PC-9 (cell line): ENCODE data around the gene ITGBL1. TPM values are rescaled to one million over a fixed set of nuclear protein-coding genes. Genes with fewer than 3 reads are reported as not detected.

Experiments
- BruUV-seq: library from RNA; stranded (reverse); fragments of 400-500 nt; replicated peaks from 2 replicates; lab custom pipeline; 2021; lab: Mats Ljungman, UMichigan
- CTCF ChIA-PET: fragments of 300-600 bp; sonication (Branson Sonifier 250); formaldehyde crosslinking; loops from one replicate; lab custom pipeline; 2022; ENCODE audit warnings: antibody characterized with exemption; lab: Charles Lee
- POLR2A ChIA-PET: fragments of 300-600 bp; sonication (Branson Sonifier 250); formaldehyde crosslinking; loops from one replicate; lab custom pipeline; 2022; ENCODE audit warnings: antibody characterized with exemption; ENCODE audit not compliant: unreplicated experiment; lab: Charles Lee
- DNase-seq, 2 experiments: peaks; one replicate each; pipeline versions ENCODE4 v3.0.0 to v3.0.0-alpha.2; 2015 to 2022; ENCODE audit warnings: mixed read lengths in 1 of 2
- H2AFZ ChIP-seq: fragments of 200-600 bp; sonication (generic); 2 replicates; pipeline ENCODE4 v1.8.1; 2017; ENCODE audit warnings: antibody characterized with exemption
- H3F3A ChIP-seq: fragments of 200-600 bp; sonication (generic); 2 replicates; pipeline ENCODE4 v1.8.1; 2017; ENCODE audit warnings: antibody characterized with exemption, mild to moderate bottlenecking, low read depth; ENCODE audit not compliant: insufficient read depth
- H3K27ac ChIP-seq: fragments of 200-600 bp; sonication (generic); 2 replicates; pipeline ENCODE4 v1.6.1; 2016; ENCODE audit warnings: mixed run types
- H3K27me3 ChIP-seq: fragments of 200-600 bp; sonication (generic); 2 replicates; pipeline ENCODE4 v1.6.1; 2016; ENCODE audit warnings: low read depth, mixed run types; ENCODE audit not compliant: insufficient read depth
- H3K36me3 ChIP-seq: fragments of 200-600 bp; sonication (generic); 2 replicates; pipeline ENCODE4 v1.6.1; 2016; ENCODE audit warnings: low read depth, mixed run types
- H3K4me1 ChIP-seq: fragments of 200-600 bp; sonication (generic); replicated peaks from 2 replicates; pipeline ENCODE4 v1.6.1; 2016; ENCODE audit warnings: mixed run types; ENCODE audit not compliant: insufficient read depth
- H3K4me2 ChIP-seq: fragments of 200-600 bp; sonication (generic); 2 replicates; pipeline ENCODE4 v1.6.1; 2017; ENCODE audit warnings: mixed run types
- H3K4me3 ChIP-seq: fragments of 200-600 bp; sonication (generic); 2 replicates; pipeline ENCODE4 v1.6.1; 2016; ENCODE audit warnings: mixed run types
- H3K79me2 ChIP-seq: fragments of 200-600 bp; sonication (generic); 2 replicates; pipeline ENCODE4 v1.6.1; 2017; ENCODE audit warnings: low read depth, mixed run types
- H3K9me2 ChIP-seq: fragments of 200-600 bp; sonication (generic); 2 replicates; pipeline ENCODE4 v1.8.1; 2017; ENCODE audit warnings: mild to moderate bottlenecking; ENCODE audit not compliant: insufficient read depth
- H3K9me3 ChIP-seq: fragments of 200-600 bp; sonication (generic); 2 replicates; pipeline ENCODE4 v1.8.1; 2016; ENCODE audit warnings: low read depth; ENCODE audit not compliant: insufficient read depth
- H4K20me1 ChIP-seq: fragments of 200-600 bp; sonication (generic); 2 replicates; pipeline ENCODE4 v1.8.1; 2017; ENCODE audit not compliant: insufficient read depth
- CTCF ChIP-seq: fragments of 200-600 bp; sonication (generic); conservative IDR thresholded peaks from 2 replicates; pipeline ENCODE4 v1.6.1; 2017; ENCODE audit warnings: mixed run types, antibody characterized with exemption, mild to moderate bottlenecking, moderate library complexity
- EZH2 ChIP-seq: fragments of 200-600 bp; sonication (generic); IDR thresholded peaks from 2 replicates; pipeline ENCODE4 v1.8.0; 2017; ENCODE audit warnings: antibody characterized with exemption, low read depth
- intact Hi-C: fragments of 100-400 bp; cut with micrococcal nuclease; formaldehyde crosslinking; loops from one replicate; pipeline ENCODE4 v1.10.0; 2022; ENCODE audit not compliant: unreplicated experiment
- total RNA-seq: library from RNA; stranded (reverse); gene quantifications from 2 replicates; pipeline ENCODE4 v1.2.3, GENCODE V29; 2021

ITGBL1 gene
- total RNA-seq, 1 experiment from 2014 or later: 52.5 TPM

GRCh38 chr13:101475536-101475935 is 23.1 kb downstream of the ITGBL1 start:
- Histone ChIP-seq H3K4me1 (no peaks in the 10 kb centered on the region), H3K4me2 (no peak overlapping the region), H3F3A (no peaks in the 10 kb centered on the region; the same call in 1 of the 2 replicates), H3K79me2 (peaks cover 8% of the 10 kb centered on the region; the same call in 1 of the 2 replicates), H3K4me3 (no peak overlapping the region), H3K27me3 (no peaks in the 10 kb centered on the region), H3K36me3 (peaks cover 19% of the 10 kb centered on the region; the same call in 1 of the 2 replicates), H2AFZ (no peak overlapping the region), H3K9me2 (no peaks in the 10 kb centered on the region), H4K20me1 (no peaks in the 10 kb centered on the region), H3K27ac (no peak overlapping the region), H3K9me3 (peaks cover 19% of the 10 kb centered on the region; the same call in 1 of the 2 replicates)
- no peak for DNase-seq
- intact Hi-C loops: no loop called here
- BruUV-seq: no TSS peak
- ChIA-PET CTCF (no interaction called here), POLR2A (no interaction called here)
- TF ChIP-seq EZH2 (no peak), CTCF (no peak)

- H3K79me2 ChIP-seq: peaks cover 9% of the 10 kb centered on the region; the same call in 1 of the 2 replicates
- peaks cover 13% of the 10 kb centered on the region for H3F3A ChIP-seq
- peaks cover 6% of the 10 kb centered on the region for H3K4me1 ChIP-seq
- peaks cover 22% of the 10 kb centered on the region for H3K9me3 ChIP-seq
- H3K27me3 ChIP-seq: no peaks in the 10 kb centered on the region
- ChIA-PET CTCF (no interaction called here), POLR2A (no interaction called here)
- H3K4me3 ChIP-seq: no peak overlapping the region
- BruUV-seq: no TSS peak
- H4K20me1 ChIP-seq: no peaks in the 10 kb centered on the region
- no peak for TF ChIP-seq EZH2
- no peak for TF ChIP-seq CTCF
- peaks cover 13% of the 10 kb centered on the region; the same call in 1 of the 2 replicates for H3K36me3 ChIP-seq
- no peaks in the 10 kb centered on the region for H3K9me2 ChIP-seq
- intact Hi-C loops: no loop called here
- no peak overlapping the region for H2AFZ ChIP-seq
- H3K27ac ChIP-seq: no peak overlapping the region
- no peak overlapping the region for H3K4me2 ChIP-seq
- no peak for DNase-seq
Observed at GRCh38 chr13:101481421-101481820, 28.9 kb downstream of the ITGBL1 start.

GRCh38 chr13:101486708-101487437 is 34.4 kb downstream of the ITGBL1 start:
- H3K9me2 ChIP-seq: no peaks in the 10 kb centered on the region
- peaks cover 13% of the 10 kb centered on the region; the same call in 1 of the 2 replicates for H3K36me3 ChIP-seq
- H3K4me3 ChIP-seq: no peak overlapping the region
- H3K79me2 ChIP-seq: peaks cover 47% of the 10 kb centered on the region
- H3K27ac ChIP-seq: peak overlapping the region; percentile 98
- DNase-seq: peak in 1 of 2 experiments; percentile 78
- TF ChIP-seq CTCF (no peak), EZH2 (no peak)
- H4K20me1 ChIP-seq: no peaks in the 10 kb centered on the region
- no peaks in the 10 kb centered on the region for H3K27me3 ChIP-seq
- H2AFZ ChIP-seq: no peak overlapping the region
- H3K4me1 ChIP-seq: peaks cover 57% of the 10 kb centered on the region
- H3F3A ChIP-seq: peaks cover 57% of the 10 kb centered on the region; the same call in 1 of the 2 replicates
- POLR2A ChIA-PET: interaction anchor here (0.6 kb wide), 1 partner anchor 210 kb away, joined by 3 read pairs; no protein-coding TSS in a partner anchor
- CTCF ChIA-PET: no interaction called here
- peaks cover 3% of the 10 kb centered on the region; the same call in 1 of the 2 replicates for H3K9me3 ChIP-seq
- H3K4me2 ChIP-seq: peak overlapping the region; percentile 54
- intact Hi-C loops: no loop called here
- BruUV-seq: no TSS peak
